ENCODE measurements around the gene BTN3A1. TPM values are rescaled to one million over a fixed set of nuclear protein-coding genes. Genes with fewer than 3 reads are reported as not detected.

BTN3A1 gene
- total RNA-seq, 1 donor from 2014 or later = 9.7 TPM

GRCh38 chr6:26411751-26412150 is 9.7 kb downstream of the BTN3A1 start:
- Histone ChIP-seq H3K36me3 (no peaks in the 10 kb centered on the region), H3K4me2 (no peak overlapping the region), H3K4me1 (peaks cover 5% of the 10 kb centered on the region), H3K79me2 (ENCODE audit: low read depth) (no peaks in the 10 kb centered on the region), H3K27me3 (no peaks in the 10 kb centered on the region), H3K4me3 (no peak overlapping the region), H3K9me3 (ENCODE audit: low read depth) (no peaks in the 10 kb centered on the region), H3F3A (ENCODE audit: low read depth) (no peaks in the 10 kb centered on the region), H3K9ac (no peak overlapping the region), H2AFZ (replicated peaks) (peak overlapping the region; percentile 57), H3K27ac (no peak overlapping the region), H4K20me1 (ENCODE audit: low read depth) (no peaks in the 10 kb centered on the region)
- H3K27ac Mint-ChIP-seq = peak overlapping the region; percentile 30
- H3K36me3 Mint-ChIP-seq = peaks cover 3% of the 10 kb centered on the region
- DNase-seq (ENCODE audit: low spot score) = no peak
- H3K27me3 Mint-ChIP-seq (ENCODE audit: insufficient read depth, low read depth) = no peaks in the 10 kb centered on the region
- H3K4me3 Mint-ChIP-seq = no peak overlapping the region
- H3K4me1 Mint-ChIP-seq = peaks cover 14% of the 10 kb centered on the region
- peaks cover 2% of the 10 kb centered on the region for H3K9me3 Mint-ChIP-seq
- TF ChIP-seq EZH2 (IDR thresholded peaks at IDR 0.05) (no peak), EZH2phosphoT487 (IDR thresholded peaks at IDR 0.05) (no peak), CTCF (IDR thresholded peaks at IDR 0.05) (no peak)

GRCh38 chr6:26412228-26412627 is 10.2 kb downstream of the BTN3A1 start:
- DNase-seq (ENCODE audit: low spot score) = peak; percentile 17
- H3K27ac Mint-ChIP-seq = peak overlapping the region; percentile 30

GRCh38 chr6:26412954-26413353 is 10.9 kb downstream of the BTN3A1 start:
- H3K4me3 ChIP-seq = no peak overlapping the region
- no peaks in the 10 kb centered on the region for H3K36me3 ChIP-seq
- H2AFZ ChIP-seq (replicated peaks) = no peak overlapping the region
- H3K4me3 Mint-ChIP-seq = no peak overlapping the region
- peaks cover 12% of the 10 kb centered on the region for H3K9me3 Mint-ChIP-seq
- peaks cover 12% of the 10 kb centered on the region for H3K4me1 Mint-ChIP-seq
- H3K27me3 Mint-ChIP-seq (ENCODE audit: insufficient read depth, low read depth) = no peaks in the 10 kb centered on the region
- no peak overlapping the region for H3K9ac ChIP-seq
- no peaks in the 10 kb centered on the region for H3K27me3 ChIP-seq
- peaks cover 5% of the 10 kb centered on the region for H3K4me1 ChIP-seq
- peaks cover 6% of the 10 kb centered on the region for H3K36me3 Mint-ChIP-seq
- no peak overlapping the region for H3K4me2 ChIP-seq
- H3K79me2 ChIP-seq (ENCODE audit: low read depth) = no peaks in the 10 kb centered on the region
- H3K9me3 ChIP-seq (ENCODE audit: low read depth) = no peaks in the 10 kb centered on the region
- no peaks in the 10 kb centered on the region for H4K20me1 ChIP-seq (ENCODE audit: low read depth)
- DNase-seq (ENCODE audit: low spot score) = no peak
- no peaks in the 10 kb centered on the region for H3F3A ChIP-seq (ENCODE audit: low read depth)
- no peak overlapping the region for H3K27ac ChIP-seq
- no peak overlapping the region for H3K27ac Mint-ChIP-seq
- TF ChIP-seq CTCF (IDR thresholded peaks at IDR 0.05) = no peak
- no peak for TF ChIP-seq EZH2phosphoT487 (IDR thresholded peaks at IDR 0.05)
- no peak for TF ChIP-seq EZH2 (IDR thresholded peaks at IDR 0.05)

More at GRCh38 chr6:26412228-26412627, 10.2 kb downstream of the BTN3A1 start:
- no peak overlapping the region for H3K4me3 Mint-ChIP-seq
- H4K20me1 ChIP-seq (ENCODE audit: low read depth) = no peaks in the 10 kb centered on the region
- no peaks in the 10 kb centered on the region for H3K9me3 ChIP-seq (ENCODE audit: low read depth)
- no peak overlapping the region for H3K9ac ChIP-seq
- H3K36me3 Mint-ChIP-seq = peaks cover 3% of the 10 kb centered on the region
- TF ChIP-seq CTCF (IDR thresholded peaks at IDR 0.05) = no peak
- TF ChIP-seq EZH2 (IDR thresholded peaks at IDR 0.05) = no peak
- no peak for TF ChIP-seq EZH2phosphoT487 (IDR thresholded peaks at IDR 0.05)
- H3K27me3 Mint-ChIP-seq (ENCODE audit: insufficient read depth, low read depth) = no peaks in the 10 kb centered on the region
- H3K4me2 ChIP-seq = no peak overlapping the region
- peaks cover 14% of the 10 kb centered on the region for H3K4me1 Mint-ChIP-seq
- H3K36me3 ChIP-seq = no peaks in the 10 kb centered on the region
- no peaks in the 10 kb centered on the region for H3K79me2 ChIP-seq (ENCODE audit: low read depth)
- H2AFZ ChIP-seq (replicated peaks) = peak overlapping the region; percentile 57
- H3K4me1 ChIP-seq = peaks cover 5% of the 10 kb centered on the region
- H3K27me3 ChIP-seq = no peaks in the 10 kb centered on the region
- H3K27ac ChIP-seq = no peak overlapping the region
- H3F3A ChIP-seq (ENCODE audit: low read depth) = no peaks in the 10 kb centered on the region
- H3K4me3 ChIP-seq = no peak overlapping the region
- peaks cover 5% of the 10 kb centered on the region for H3K9me3 Mint-ChIP-seq
